ENCODE results near the gene PAFAH2. TPM values are rescaled to one million over a fixed set of nuclear protein-coding genes. Genes with fewer than 3 reads are reported as not detected.

The PAFAH2 gene
- total and polyA plus RNA-seq, 7 experiments from 2014 or later, result 11.4 to 36.0 (median 19.5) TPM

DNA sequence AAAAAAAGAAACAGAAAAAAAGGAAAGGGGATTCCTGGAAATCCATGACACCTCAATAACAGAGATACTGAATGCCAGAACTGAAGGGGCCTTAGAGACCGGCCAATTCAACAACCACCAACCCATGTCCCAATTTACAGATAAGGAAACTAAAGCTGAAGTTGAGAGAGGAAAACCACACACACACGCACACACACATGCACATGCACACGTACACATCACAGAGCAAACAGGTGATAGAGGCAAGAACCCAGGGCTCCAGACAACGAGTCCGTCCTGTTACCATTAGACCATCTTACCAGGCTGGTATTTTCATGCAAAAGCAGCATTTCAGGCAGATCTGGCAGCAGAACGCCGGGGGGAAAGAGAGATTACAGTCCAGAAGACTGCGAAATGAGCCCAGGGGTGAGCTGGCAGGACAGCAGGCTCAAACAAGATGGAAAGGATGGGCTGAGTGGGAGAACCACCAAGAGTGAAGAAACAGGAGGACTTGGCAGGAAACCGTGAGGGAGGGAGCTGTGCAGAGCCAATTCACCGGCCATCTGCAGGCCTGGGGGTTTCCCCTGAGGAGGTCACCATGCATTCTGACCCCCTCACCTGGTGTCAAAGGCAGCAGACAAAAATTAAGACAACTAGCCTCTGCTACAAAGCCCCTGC is 43.5 kb downstream of the PAFAH2 start:
- H3K4me3 Mint-ChIP-seq, result no peak overlapping the region
- DNase-seq, result no peak
- ATAC-seq, result no peak
- Histone ChIP-seq H3K36me3 (ENCODE audit: control insufficient read depth in 2 of 3, insufficient read depth in 3 of 3, low read length in 3 of 3) (peaks cover 0 to 23% (median 6%) of the 10 kb centered on the region in 3 experiments), H3K9me3 (ENCODE audit: control insufficient read depth in 2 of 3, low read length in 3 of 3) (no peaks in the 10 kb centered on the region), H3K27me3 (ENCODE audit: control insufficient read depth in 2 of 2, insufficient read depth in 2 of 2, low read length in 2 of 2) (no peaks in the 10 kb centered on the region), H3K4me3 (ENCODE audit: low read length) (no peak overlapping the region), H3K4me1 (ENCODE audit: control insufficient read depth in 2 of 2, insufficient read depth in 2 of 2, low read length in 2 of 2) (no peaks in the 10 kb centered on the region), H3K27ac (ENCODE audit: low read depth, low read length) (no peak overlapping the region)
- H3K27ac Mint-ChIP-seq, result peak overlapping the region in 5 of 9 donors; percentile 17 to 88 (median 56)
- H3K4me1 Mint-ChIP-seq, result peaks cover 0 to 16% (median 6%) of the 10 kb centered on the region in 7 donors
- ChIA-PET POLR2A (no interaction called here), CTCF (no interaction called here)
- intact Hi-C loops (cut with micrococcal nuclease), result no loop called here
- H3K9me3 Mint-ChIP-seq, result peaks cover 0 to 9% (median 2%) of the 10 kb centered on the region in 11 donors
- peaks cover 10 to 22% (median 14%) of the 10 kb centered on the region in 5 donors for H3K36me3 Mint-ChIP-seq
- H3K27me3 Mint-ChIP-seq, result peaks cover 0 to 2% (median 0%) of the 10 kb centered on the region in 5 donors

- ChIA-PET CTCF (no interaction called here), POLR2A (no interaction called here)
Observed at GRCh38 chr1:25952841-25953401, 44.9 kb downstream of the PAFAH2 start.

GRCh38 chr1:25948641-25949040 is 49.2 kb downstream of the PAFAH2 start:
- ChIA-PET POLR2A (no interaction called here), CTCF (interaction anchor here (0.6 kb wide), 1 partner anchor 14 kb away, joined by 7 read pairs; no protein-coding TSS in a partner anchor)
- no peak overlapping the region for H3K27ac ChIP-seq (ENCODE audit: low read depth, low read length)
- Mint-ChIP-seq H3K27me3 (peaks cover 0 to under 1% (median 0%) of the 10 kb centered on the region in 5 donors), H3K4me3 (no peak overlapping the region), H3K9me3 (peaks cover 0 to 9% (median 3%) of the 10 kb centered on the region in 11 donors), H3K4me1 (peaks cover 0 to 3% (median 0%) of the 10 kb centered on the region in 7 donors), H3K36me3 (peaks cover 0 to 3% (median 0%) of the 10 kb centered on the region in 5 donors), H3K27ac (no peak overlapping the region)
- DNase-seq, result no peak
- no peaks in the 10 kb centered on the region for H3K4me1 ChIP-seq (ENCODE audit: control insufficient read depth in 2 of 2, insufficient read depth in 2 of 2, low read length in 2 of 2)
- H3K36me3 ChIP-seq (ENCODE audit: control insufficient read depth in 2 of 3, insufficient read depth in 3 of 3, low read length in 3 of 3), result no peaks in the 10 kb centered on the region
- no peak overlapping the region for H3K4me3 ChIP-seq (ENCODE audit: low read length)
- no peaks in the 10 kb centered on the region for H3K27me3 ChIP-seq (ENCODE audit: control insufficient read depth in 2 of 2, insufficient read depth in 2 of 2, low read length in 2 of 2)
- ATAC-seq, result no peak
- intact Hi-C loops (cut with micrococcal nuclease), result no loop called here
- no peaks in the 10 kb centered on the region for H3K9me3 ChIP-seq (ENCODE audit: control insufficient read depth in 2 of 3, low read length in 3 of 3)

More at GRCh38 chr1:25952841-25953401, 44.9 kb downstream of the PAFAH2 start:
- Mint-ChIP-seq H3K9me3 (peaks cover 0 to 5% (median 0%) of the 10 kb centered on the region in 11 donors), H3K27me3 (peaks cover 0 to 2% (median 0%) of the 10 kb centered on the region in 5 donors), H3K27ac (no peak overlapping the region), H3K36me3 (peaks cover 3 to 11% (median 7%) of the 10 kb centered on the region in 5 donors), H3K4me1 (peaks cover 0 to 16% (median 6%) of the 10 kb centered on the region in 7 donors), H3K4me3 (no peak overlapping the region)
- intact Hi-C loops (cut with micrococcal nuclease), result no loop called here
- Histone ChIP-seq H3K4me1 (ENCODE audit: control insufficient read depth in 2 of 2, insufficient read depth in 2 of 2, low read length in 2 of 2) (no peaks in the 10 kb centered on the region), H3K9me3 (ENCODE audit: control insufficient read depth in 2 of 3, low read length in 3 of 3) (no peaks in the 10 kb centered on the region), H3K27me3 (ENCODE audit: control insufficient read depth in 2 of 2, insufficient read depth in 2 of 2, low read length in 2 of 2) (no peaks in the 10 kb centered on the region), H3K27ac (ENCODE audit: low read depth, low read length) (no peak overlapping the region), H3K36me3 (ENCODE audit: control insufficient read depth in 2 of 3, insufficient read depth in 3 of 3, low read length in 3 of 3) (peaks cover 0 to 8% (median 3%) of the 10 kb centered on the region in 3 experiments), H3K4me3 (ENCODE audit: low read length) (no peak overlapping the region)
- DNase-seq (no peak), ATAC-seq (no peak)

DNA sequence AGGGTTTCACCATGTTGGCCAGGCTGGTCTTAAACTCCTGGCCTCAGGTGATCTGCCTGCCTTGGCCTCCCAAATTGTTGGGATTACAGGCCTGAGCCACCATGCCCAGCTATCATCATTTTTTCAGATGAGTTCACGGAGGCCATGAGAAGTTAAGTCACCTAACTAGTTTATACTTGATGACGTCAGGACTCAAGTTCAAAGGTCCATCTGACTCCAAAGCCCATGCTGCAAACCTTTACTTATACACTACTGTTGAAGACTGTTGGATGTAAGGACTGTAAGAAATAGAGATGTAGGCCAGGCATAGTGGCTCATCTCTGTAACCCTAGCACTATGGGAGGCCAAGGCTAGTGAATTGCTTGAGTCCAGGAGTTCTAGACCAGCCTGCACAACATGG is 50.8 kb downstream of the PAFAH2 start:
- CTCF ChIA-PET, result no interaction called here
- H3K36me3 Mint-ChIP-seq, result peaks cover 0 to 7% (median 4%) of the 10 kb centered on the region in 5 donors
- ATAC-seq (no peak), DNase-seq (no peak)
- no peak overlapping the region for H3K4me3 ChIP-seq (ENCODE audit: low read length)
- H3K4me1 ChIP-seq (ENCODE audit: control insufficient read depth in 2 of 2, insufficient read depth in 2 of 2, low read length in 2 of 2), result no peaks in the 10 kb centered on the region
- intact Hi-C loops (cut with micrococcal nuclease), result no loop called here
- peaks cover 0 to 22% (median 9%) of the 10 kb centered on the region in 11 donors for H3K9me3 Mint-ChIP-seq
- no peaks in the 10 kb centered on the region for H3K27me3 ChIP-seq (ENCODE audit: control insufficient read depth in 2 of 2, insufficient read depth in 2 of 2, low read length in 2 of 2)
- POLR2A ChIA-PET, result interaction anchor here (0.7 kb wide), 1 partner anchor 671 kb away, joined by 3 read pairs; no protein-coding TSS in a partner anchor
- H3K27ac Mint-ChIP-seq, result no peak overlapping the region
- no peak overlapping the region for H3K27ac ChIP-seq (ENCODE audit: low read depth, low read length)
- H3K36me3 ChIP-seq (ENCODE audit: control insufficient read depth in 2 of 3, insufficient read depth in 3 of 3, low read length in 3 of 3), result no peaks in the 10 kb centered on the region
- H3K27me3 Mint-ChIP-seq, result peaks cover 0 to 5% (median 0%) of the 10 kb centered on the region in 5 donors
- H3K4me3 Mint-ChIP-seq, result no peak overlapping the region
- peaks cover 0 to 4% (median 0%) of the 10 kb centered on the region in 3 experiments for H3K9me3 ChIP-seq (ENCODE audit: control insufficient read depth in 2 of 3, low read length in 3 of 3)
- H3K4me1 Mint-ChIP-seq, result peaks cover 0 to 3% (median 0%) of the 10 kb centered on the region in 7 donors

- Histone ChIP-seq H3K4me3 (ENCODE audit: low read length) (no peak overlapping the region), H3K27me3 (ENCODE audit: control insufficient read depth in 2 of 2, insufficient read depth in 2 of 2, low read length in 2 of 2) (no peaks in the 10 kb centered on the region), H3K27ac (ENCODE audit: low read depth, low read length) (no peak overlapping the region), H3K4me1 (ENCODE audit: control insufficient read depth in 2 of 2, insufficient read depth in 2 of 2, low read length in 2 of 2) (no peaks in the 10 kb centered on the region), H3K36me3 (ENCODE audit: control insufficient read depth in 2 of 3, insufficient read depth in 3 of 3, low read length in 3 of 3) (no peaks in the 10 kb centered on the region), H3K9me3 (ENCODE audit: control insufficient read depth in 2 of 3, low read length in 3 of 3) (peaks cover 0 to 4% (median 0%) of the 10 kb centered on the region in 3 experiments)
- ChIA-PET CTCF (no interaction called here), POLR2A (no interaction called here)
- H3K9me3 Mint-ChIP-seq, result peaks cover 0 to 22% (median 9%) of the 10 kb centered on the region in 11 donors
- peaks cover 0 to 3% (median 0%) of the 10 kb centered on the region in 7 donors for H3K4me1 Mint-ChIP-seq
- ATAC-seq, result no peak
- peaks cover 0 to 7% (median 4%) of the 10 kb centered on the region in 5 donors for H3K36me3 Mint-ChIP-seq
- no peak overlapping the region for H3K4me3 Mint-ChIP-seq
- H3K27me3 Mint-ChIP-seq, result peaks cover 0 to 5% (median 0%) of the 10 kb centered on the region in 5 donors
- no peak for DNase-seq
- intact Hi-C loops (cut with micrococcal nuclease), result no loop called here
- H3K27ac Mint-ChIP-seq, result no peak overlapping the region
Observed at GRCh38 chr1:25945761-25946160, 52.1 kb downstream of the PAFAH2 start.

DNA sequence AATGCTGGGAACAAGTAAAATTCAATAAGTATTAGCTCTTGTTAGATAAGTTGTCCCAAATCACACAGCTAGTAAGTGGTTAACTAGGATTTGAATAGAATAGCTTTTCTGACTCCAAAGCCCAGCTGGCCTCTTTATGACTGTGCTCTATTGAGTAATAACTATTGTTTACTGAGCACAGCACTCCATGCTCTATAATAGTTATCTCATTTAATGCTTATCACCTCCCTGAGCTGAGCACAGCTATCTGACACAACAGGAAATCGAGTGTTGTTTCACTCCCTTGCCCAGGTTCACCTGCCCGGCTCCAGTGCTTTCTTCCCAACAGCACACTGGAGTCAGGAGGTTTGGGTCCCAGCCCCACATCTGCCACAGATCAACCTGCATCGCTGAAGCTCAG is 52.9 kb downstream of the PAFAH2 start:
- no peak overlapping the region for H3K27ac Mint-ChIP-seq
- H3K4me1 ChIP-seq (ENCODE audit: control insufficient read depth in 2 of 2, insufficient read depth in 2 of 2, low read length in 2 of 2), result no peaks in the 10 kb centered on the region
- peaks cover 0 to 3% (median 0%) of the 10 kb centered on the region in 7 donors for H3K4me1 Mint-ChIP-seq
- CTCF ChIA-PET, result no interaction called here
- H3K27me3 Mint-ChIP-seq, result peaks cover 0 to 5% (median 0%) of the 10 kb centered on the region in 5 donors
- H3K36me3 Mint-ChIP-seq, result peaks cover 0 to 7% (median 4%) of the 10 kb centered on the region in 5 donors
- H3K4me3 ChIP-seq (ENCODE audit: low read length), result no peak overlapping the region
- H3K27ac ChIP-seq (ENCODE audit: low read depth, low read length), result no peak overlapping the region
- no peaks in the 10 kb centered on the region for H3K27me3 ChIP-seq (ENCODE audit: control insufficient read depth in 2 of 2, insufficient read depth in 2 of 2, low read length in 2 of 2)
- no peak overlapping the region for H3K4me3 Mint-ChIP-seq
- no peaks in the 10 kb centered on the region for H3K36me3 ChIP-seq (ENCODE audit: control insufficient read depth in 2 of 3, insufficient read depth in 3 of 3, low read length in 3 of 3)
- ATAC-seq (no peak), DNase-seq (no peak)
- peaks cover 0 to 22% (median 9%) of the 10 kb centered on the region in 11 donors for H3K9me3 Mint-ChIP-seq
- intact Hi-C loops (cut with micrococcal nuclease), result no loop called here
- POLR2A ChIA-PET, result interaction anchor here (0.5 to 1.2 kb wide), 2 partner anchors 20 to 272 kb away, joined by 3 read pairs; no protein-coding TSS in a partner anchor
- H3K9me3 ChIP-seq (ENCODE audit: control insufficient read depth in 2 of 3, low read length in 3 of 3), result peaks cover 0 to 4% (median 0%) of the 10 kb centered on the region in 3 experiments

All from naive thymus-derived CD4-positive, alpha-beta T cell (primary cell).